ENCODE measurements around the gene SPTLC1. TPM values are rescaled to one million over a fixed set of nuclear protein-coding genes. Genes with fewer than 3 reads are reported as not detected.

Gene SPTLC1
- total RNA-seq, 1 experiment from 2014 or later: 68.0 TPM

- intact Hi-C loops (cut with micrococcal nuclease): loop anchor here (10.0 kb wide), 2 partner anchors 302 to 502 kb away; no protein-coding TSS in a partner anchor
- Mint-ChIP-seq H3K4me1 (ENCODE audit: insufficient read depth, unreplicated experiment) (peaks cover 9% of the 10 kb centered on the region), H3K27me3 (ENCODE audit: insufficient read depth, unreplicated experiment) (peaks cover 16% of the 10 kb centered on the region), H3K27ac (ENCODE audit: low read depth, unreplicated experiment) (no peak overlapping the region), H3K4me3 (ENCODE audit: unreplicated experiment) (no peak overlapping the region), H3K9me3 (ENCODE audit: unreplicated experiment) (no peaks in the 10 kb centered on the region), H3K36me3 (ENCODE audit: insufficient read depth, unreplicated experiment) (no peaks in the 10 kb centered on the region)
- ChIA-PET CTCF (interaction anchor here (0.5 to 1.0 kb wide), 5 partner anchors 9 to 339 kb away, joined by 3 read pairs; no protein-coding TSS in a partner anchor), POLR2A (no interaction called here)
- no TSS peak for BruUV-seq (replicated peaks)
- DNase-seq (ENCODE audit: unreplicated experiment): no peak
- TF ChIP-seq CTCF (IDR thresholded peaks at IDR 0.05; ENCODE audit: unreplicated experiment): no peak
Observed at GRCh38 chr9:92132501-92132900, 17.3 kb upstream of the SPTLC1 start.

GRCh38 chr9:92122800-92123199, 7.6 kb upstream of the SPTLC1 start:
- Mint-ChIP-seq H3K4me1 (ENCODE audit: insufficient read depth, unreplicated experiment) (no peaks in the 10 kb centered on the region), H3K27me3 (ENCODE audit: insufficient read depth, unreplicated experiment) (no peaks in the 10 kb centered on the region), H3K4me3 (ENCODE audit: unreplicated experiment) (no peak overlapping the region), H3K27ac (ENCODE audit: low read depth, unreplicated experiment) (no peak overlapping the region), H3K36me3 (ENCODE audit: insufficient read depth, unreplicated experiment) (no peaks in the 10 kb centered on the region), H3K9me3 (ENCODE audit: unreplicated experiment) (no peaks in the 10 kb centered on the region)
- no peak for TF ChIP-seq CTCF (IDR thresholded peaks at IDR 0.05; ENCODE audit: unreplicated experiment)
- BruUV-seq (replicated peaks): no TSS peak
- DNase-seq (ENCODE audit: unreplicated experiment): no peak
- ChIA-PET CTCF (interaction anchor here (0.7 kb wide), 1 partner anchor 17 kb away, joined by 3 read pairs; no protein-coding TSS in a partner anchor), POLR2A (interaction anchor here (1.5 kb wide), 1 partner anchor 8 kb away, joined by 4 read pairs; the partner anchor contains the start of gene SPTLC1)
- intact Hi-C loops (cut with micrococcal nuclease): no loop called here

GRCh38 chr9:92122061-92122460, 6.8 kb upstream of the SPTLC1 start:
- H3K27ac Mint-ChIP-seq (ENCODE audit: low read depth, unreplicated experiment): no peak overlapping the region
- H3K27me3 Mint-ChIP-seq (ENCODE audit: insufficient read depth, unreplicated experiment): no peaks in the 10 kb centered on the region
- DNase-seq (ENCODE audit: unreplicated experiment): no peak
- no peaks in the 10 kb centered on the region for H3K9me3 Mint-ChIP-seq (ENCODE audit: unreplicated experiment)
- CTCF ChIA-PET: interaction anchor here (1.3 kb wide), 1 partner anchor 15 kb away, joined by 3 read pairs; no protein-coding TSS in a partner anchor
- H3K4me1 Mint-ChIP-seq (ENCODE audit: insufficient read depth, unreplicated experiment): no peaks in the 10 kb centered on the region
- no peak for TF ChIP-seq CTCF (IDR thresholded peaks at IDR 0.05; ENCODE audit: unreplicated experiment)
- BruUV-seq (replicated peaks): no TSS peak
- intact Hi-C loops (cut with micrococcal nuclease): no loop called here
- POLR2A ChIA-PET: no interaction called here
- no peaks in the 10 kb centered on the region for H3K36me3 Mint-ChIP-seq (ENCODE audit: insufficient read depth, unreplicated experiment)
- no peak overlapping the region for H3K4me3 Mint-ChIP-seq (ENCODE audit: unreplicated experiment)

- no peak overlapping the region for H3K4me3 Mint-ChIP-seq (ENCODE audit: unreplicated experiment)
- intact Hi-C loops (cut with micrococcal nuclease): no loop called here
- no peaks in the 10 kb centered on the region for H3K27me3 Mint-ChIP-seq (ENCODE audit: insufficient read depth, unreplicated experiment)
- CTCF ChIA-PET: interaction anchor here (1.3 kb wide), 1 partner anchor 16 kb away, joined by 3 read pairs; no protein-coding TSS in a partner anchor
- DNase-seq (ENCODE audit: unreplicated experiment): no peak
- no TSS peak for BruUV-seq (replicated peaks)
- TF ChIP-seq CTCF (IDR thresholded peaks at IDR 0.05; ENCODE audit: unreplicated experiment): no peak
- no peak overlapping the region for H3K27ac Mint-ChIP-seq (ENCODE audit: low read depth, unreplicated experiment)
- H3K4me1 Mint-ChIP-seq (ENCODE audit: insufficient read depth, unreplicated experiment): no peaks in the 10 kb centered on the region
- POLR2A ChIA-PET: no interaction called here
- H3K9me3 Mint-ChIP-seq (ENCODE audit: unreplicated experiment): no peaks in the 10 kb centered on the region
- no peaks in the 10 kb centered on the region for H3K36me3 Mint-ChIP-seq (ENCODE audit: insufficient read depth, unreplicated experiment)
Observed at GRCh38 chr9:92121265-92121664, 6.1 kb upstream of the SPTLC1 start.

Data from MCF 10A (cell line).